Lower leg skin (tissue), 4 donors: ENCODE measurements around the gene COPZ2. TPM values are rescaled to one million over a fixed set of nuclear protein-coding genes. Genes with fewer than 3 reads are reported as not detected.

Experiments used
- DNase-seq, 2 donors: peaks; one replicate each; pipeline ENCODE4 v3.0.0-alpha.2; 2019; ENCODE audit warnings: low spot score in 2 of 2
- H3K4me3 ChIP-seq: fragments of 200-600 bp; sonication (generic); 2 replicates; pipeline ENCODE4 v1.5.1; 2017; ENCODE audit warnings: mild to moderate bottlenecking, low read depth; ENCODE audit not compliant: poor library complexity, severe bottlenecking
- POLR2A ChIP-seq, 2 donors: fragments of 450-650 bp; IDR thresholded peaks; one replicate each; pipeline ENCODE4 v1.6.1; 2016 to 2017; ENCODE audit warnings: antibody characterized with exemption in 2 of 2, mild to moderate bottlenecking in 1 of 2, moderate library complexity in 1 of 2
- WGBS, 2 donors: methylation state at CpG; one replicate each; pipeline ENCODE4 v1.1.5; 2018; 5-methylcytosine and 5-hydroxymethylcytosine counted together
- intact Hi-C: fragments of 100-400 bp; cut with DNase I; formaldehyde crosslinking; loops from one replicate; pipeline ENCODE4 v1.15.0; 2023; ENCODE audit warnings: low total_unique reads
- total RNA-seq, 4 donors: library from RNA; depleted of rRNA; stranded (reverse); fragments of >200 nt; gene quantifications; one replicate each; pipeline ENCODE4 v1.1.0, GENCODE V29; 2016
- TF ChIP-seq, protein P1 (sequence below), 3 donors: fragments of 450-650 bp; IDR thresholded peaks; one replicate each; pipeline ENCODE4 v1.5.1; 2016; ENCODE audit warnings: antibody characterized with exemption in 3 of 3, mild to moderate bottlenecking in 3 of 3, moderate library complexity in 2 of 3

Gene COPZ2
- total RNA-seq, 4 donors from 2014 or later: 9.1 to 16.9 (median 12.9) TPM

DNA sequence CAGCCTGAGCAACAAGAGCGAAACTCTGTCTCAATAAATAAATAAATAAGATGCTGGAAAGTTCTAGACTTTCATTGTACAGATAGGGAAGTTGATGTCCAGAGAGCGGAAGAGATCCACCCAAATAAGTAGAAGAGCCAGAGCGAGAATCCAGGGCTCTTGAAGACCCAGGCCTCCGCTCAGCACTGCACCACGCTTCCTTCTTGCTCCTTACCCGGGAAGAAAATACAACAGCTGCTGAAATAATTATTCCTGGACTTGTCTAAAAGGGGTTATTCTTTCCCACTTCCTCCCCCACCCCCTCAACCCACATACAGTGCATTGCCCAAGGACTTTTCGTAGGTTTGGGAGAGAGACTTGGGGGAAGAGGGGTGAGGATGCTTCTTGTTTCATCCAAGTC lies 40.0 kb downstream of the COPZ2 start:
- 79 to 80% methylated on average over 7 of the region's 7 CpGs for WGBS, 2 donors
- TF ChIP-seq POLR2A (IDR thresholded peaks at IDR 0.05): no peak
- TF ChIP-seq, protein P1, sequence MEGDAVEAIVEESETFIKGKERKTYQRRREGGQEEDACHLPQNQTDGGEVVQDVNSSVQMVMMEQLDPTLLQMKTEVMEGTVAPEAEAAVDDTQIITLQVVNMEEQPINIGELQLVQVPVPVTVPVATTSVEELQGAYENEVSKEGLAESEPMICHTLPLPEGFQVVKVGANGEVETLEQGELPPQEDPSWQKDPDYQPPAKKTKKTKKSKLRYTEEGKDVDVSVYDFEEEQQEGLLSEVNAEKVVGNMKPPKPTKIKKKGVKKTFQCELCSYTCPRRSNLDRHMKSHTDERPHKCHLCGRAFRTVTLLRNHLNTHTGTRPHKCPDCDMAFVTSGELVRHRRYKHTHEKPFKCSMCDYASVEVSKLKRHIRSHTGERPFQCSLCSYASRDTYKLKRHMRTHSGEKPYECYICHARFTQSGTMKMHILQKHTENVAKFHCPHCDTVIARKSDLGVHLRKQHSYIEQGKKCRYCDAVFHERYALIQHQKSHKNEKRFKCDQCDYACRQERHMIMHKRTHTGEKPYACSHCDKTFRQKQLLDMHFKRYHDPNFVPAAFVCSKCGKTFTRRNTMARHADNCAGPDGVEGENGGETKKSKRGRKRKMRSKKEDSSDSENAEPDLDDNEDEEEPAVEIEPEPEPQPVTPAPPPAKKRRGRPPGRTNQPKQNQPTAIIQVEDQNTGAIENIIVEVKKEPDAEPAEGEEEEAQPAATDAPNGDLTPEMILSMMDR (IDR thresholded peaks at IDR 0.05): no peak
- H3K4me3 ChIP-seq: no peak overlapping the region
- DNase-seq: no peak
- intact Hi-C loops: no loop called here

DNA sequence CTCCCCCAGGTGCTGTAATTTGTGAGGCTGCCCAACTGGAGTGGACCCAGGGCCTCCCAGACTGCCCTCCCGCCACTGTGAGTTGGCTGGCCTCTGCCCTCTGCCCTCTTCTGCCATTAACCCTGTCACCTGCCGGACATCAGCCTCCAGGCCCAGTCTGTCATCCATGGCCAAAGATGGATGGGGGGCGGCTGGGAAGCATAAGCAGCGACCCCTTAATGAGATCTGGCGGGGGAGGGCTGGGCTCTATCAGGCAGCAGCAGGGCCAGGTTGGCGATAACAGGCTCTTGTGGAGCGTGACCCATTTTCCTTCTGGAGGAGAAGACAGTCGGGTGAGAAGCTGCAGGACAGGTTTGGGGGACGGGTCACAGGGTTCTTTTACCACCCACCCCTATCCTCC lies 41.4 kb downstream of the COPZ2 start:
- DNase-seq: no peak
- WGBS, 2 donors: 62 to 65% methylated on average over 9 of the region's 9 CpGs
- intact Hi-C loops: no loop called here
- TF ChIP-seq POLR2A (IDR thresholded peaks at IDR 0.05): no peak
- TF ChIP-seq, protein P1 (IDR thresholded peaks at IDR 0.05): no peak
- H3K4me3 ChIP-seq: no peak overlapping the region

DNA sequence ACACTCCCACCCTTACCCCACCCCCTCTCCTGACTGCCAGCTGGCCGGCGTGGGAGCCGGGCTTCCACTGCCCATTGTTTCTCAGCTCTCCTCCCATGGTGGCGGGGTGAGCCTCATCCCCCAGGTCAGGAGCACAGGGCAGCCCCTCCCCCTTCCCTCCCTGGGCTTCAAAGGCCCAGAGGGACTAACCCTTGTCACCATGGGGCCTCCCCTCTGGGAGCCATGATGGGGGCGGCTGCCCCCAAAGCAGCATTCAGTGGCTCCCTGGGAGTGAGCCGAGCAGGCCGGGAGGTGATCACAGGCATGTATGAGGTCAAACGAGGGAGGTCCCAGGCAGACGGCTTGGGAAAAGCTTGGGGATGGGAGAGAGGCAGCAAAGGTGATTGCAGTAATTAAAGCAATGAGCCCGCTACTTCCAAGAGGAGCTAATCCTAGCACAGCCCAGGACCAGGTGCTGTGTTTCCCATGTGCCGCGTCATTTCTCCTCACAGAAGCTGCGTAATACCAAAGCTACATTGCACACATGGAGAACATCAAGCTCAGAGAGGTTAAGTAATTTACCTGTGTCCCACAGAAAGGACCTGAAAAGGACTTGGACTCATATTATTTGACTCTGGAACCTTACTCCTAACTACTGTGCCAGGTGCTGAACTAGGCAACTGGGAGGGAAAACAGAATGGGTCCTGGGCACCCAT lies 42.2 kb downstream of the COPZ2 start:
- TF ChIP-seq, protein P1 (IDR thresholded peaks at IDR 0.05): no peak
- TF ChIP-seq POLR2A (IDR thresholded peaks at IDR 0.05): no peak
- intact Hi-C loops: no loop called here
- no peak overlapping the region for H3K4me3 ChIP-seq
- WGBS, 2 donors: 77 to 79% methylated on average over 11 to 13 of the region's 13 CpGs
- no peak for DNase-seq

DNA sequence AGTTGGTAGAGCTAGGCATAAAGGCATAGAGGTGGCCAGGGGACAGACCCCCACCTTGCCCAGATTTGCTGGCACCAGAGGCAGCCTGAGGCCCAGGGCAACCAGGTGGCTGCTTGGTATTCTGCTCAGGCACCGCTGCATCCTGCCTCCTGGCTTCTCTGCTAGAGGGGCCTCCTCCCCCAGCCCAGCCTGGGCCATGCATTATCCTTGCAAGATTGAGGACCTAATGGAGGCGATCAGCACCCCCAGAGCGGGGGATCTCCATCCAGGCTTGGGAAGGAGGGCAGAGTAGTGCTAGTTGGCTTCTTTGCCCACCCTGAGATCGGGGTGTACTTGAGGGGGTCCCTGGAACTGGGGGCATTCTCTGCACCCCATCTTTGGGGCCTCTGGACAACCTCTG lies 42.9 kb downstream of the COPZ2 start:
- H3K4me3 ChIP-seq: no peak overlapping the region
- TF ChIP-seq, protein P1 (IDR thresholded peaks at IDR 0.05): no peak
- TF ChIP-seq POLR2A (IDR thresholded peaks at IDR 0.05): no peak
- intact Hi-C loops: no loop called here
- DNase-seq: no peak
- WGBS, 2 donors: 83% methylated on average over 3 to 4 of the region's 4 CpGs

DNA sequence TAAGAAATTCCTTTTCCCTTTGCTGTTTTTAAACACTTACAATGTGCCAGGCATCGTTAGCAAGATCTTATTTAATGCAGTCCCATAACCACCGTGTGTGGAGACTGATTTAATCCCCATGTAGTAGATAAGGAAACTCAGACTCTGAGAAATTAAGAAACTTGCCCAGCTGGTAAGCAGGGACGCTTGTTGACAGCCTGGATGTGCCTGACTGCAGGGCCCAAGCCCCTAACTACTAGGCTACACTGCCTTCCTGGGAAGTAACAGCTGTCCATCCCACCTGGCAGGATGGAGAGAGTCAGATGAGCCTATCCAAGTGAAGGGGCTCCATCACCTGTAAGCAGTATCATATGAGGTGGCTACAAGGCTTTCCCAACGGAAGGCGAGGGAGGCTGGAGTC lies 43.6 kb downstream of the COPZ2 start:
- intact Hi-C loops: no loop called here
- no peak overlapping the region for H3K4me3 ChIP-seq
- WGBS, 2 donors: 81 to 82% methylated on average over 5 of the region's 5 CpGs
- TF ChIP-seq, protein P1 (IDR thresholded peaks at IDR 0.05): no peak
- no peak for TF ChIP-seq POLR2A (IDR thresholded peaks at IDR 0.05)
- DNase-seq: no peak

DNA sequence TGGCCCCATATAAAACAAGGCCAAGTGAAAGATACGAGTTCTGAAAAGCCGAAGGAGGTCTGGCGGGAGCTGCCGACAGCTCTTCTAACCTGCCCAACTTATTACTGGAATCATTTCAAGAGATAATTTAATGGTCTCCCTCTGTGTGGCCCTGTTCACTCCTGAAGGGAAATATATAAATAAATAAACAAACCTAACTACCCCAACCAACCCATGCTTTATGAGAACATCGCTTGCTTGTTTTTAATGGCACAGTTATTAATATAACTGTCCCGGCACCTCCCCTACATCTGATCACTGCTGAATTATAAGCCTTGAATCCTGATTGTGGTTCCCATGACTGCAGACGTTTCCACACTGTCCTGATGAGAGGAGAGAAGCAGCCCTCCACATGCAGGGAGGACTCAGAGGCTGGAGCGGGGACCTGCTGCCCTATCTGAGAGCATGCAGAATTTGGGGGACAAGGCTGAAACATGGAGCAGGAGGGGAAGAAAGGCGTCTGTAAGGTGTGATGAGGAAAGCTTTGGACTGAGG lies 44.5 kb downstream of the COPZ2 start:
- 76 to 77% methylated on average over 9 of the region's 9 CpGs for WGBS, 2 donors
- H3K4me3 ChIP-seq: no peak overlapping the region
- no peak for TF ChIP-seq POLR2A (IDR thresholded peaks at IDR 0.05)
- TF ChIP-seq, protein P1 (IDR thresholded peaks at IDR 0.05): no peak
- no peak for DNase-seq
- intact Hi-C loops: no loop called here
